HEK293T (cell line): Measurements from ENCODE around the gene CCDC30.

Experiments
- ELF4 ChIP-seq: fragments of 450-650 bp; IDR thresholded peaks from 2 replicates; pipeline ENCODE4 v1.6.1; 2017; ENCODE audit warnings: antibody characterized with exemption
- FOXA1 ChIP-seq: fragments of 450-650 bp; IDR thresholded peaks from 2 replicates; pipeline ENCODE4 v1.6.1; 2016; ENCODE audit warnings: mild to moderate bottlenecking
- FOXK2 ChIP-seq: fragments of 450-650 bp; IDR thresholded peaks from 2 replicates; pipeline ENCODE4 v1.6.1; 2016; ENCODE audit warnings: mild to moderate bottlenecking
- FOXM1 ChIP-seq: fragments of 450-650 bp; IDR thresholded peaks from 2 replicates; pipeline ENCODE4 v1.6.1; 2017; ENCODE audit warnings: mild to moderate bottlenecking, borderline replicate concordance
- L3MBTL2 ChIP-seq: fragments of 450-650 bp; conservative IDR thresholded peaks from 2 replicates; pipeline ENCODE4 v1.6.1; 2016; ENCODE audit warnings: mild to moderate bottlenecking
- LEF1 ChIP-seq: fragments of 450-650 bp; IDR thresholded peaks from 2 replicates; pipeline ENCODE4 v1.6.1; 2017; ENCODE audit warnings: mild to moderate bottlenecking, borderline replicate concordance
- NFRKB ChIP-seq: fragments of 450-650 bp; IDR thresholded peaks from 2 replicates; pipeline ENCODE4 v1.6.1; 2016; ENCODE audit warnings: mild to moderate bottlenecking, moderate library complexity
- SP1 ChIP-seq: fragments of 450-650 bp; IDR thresholded peaks from 2 replicates; pipeline ENCODE4 v1.6.1; 2017
- TARDBP ChIP-seq: fragments of 450-650 bp; IDR thresholded peaks from 2 replicates; pipeline ENCODE4 v1.6.1; 2016
- ZNF384 ChIP-seq: fragments of 450-650 bp; IDR thresholded peaks from 2 replicates; pipeline ENCODE4 v1.6.1; 2016

DNA sequence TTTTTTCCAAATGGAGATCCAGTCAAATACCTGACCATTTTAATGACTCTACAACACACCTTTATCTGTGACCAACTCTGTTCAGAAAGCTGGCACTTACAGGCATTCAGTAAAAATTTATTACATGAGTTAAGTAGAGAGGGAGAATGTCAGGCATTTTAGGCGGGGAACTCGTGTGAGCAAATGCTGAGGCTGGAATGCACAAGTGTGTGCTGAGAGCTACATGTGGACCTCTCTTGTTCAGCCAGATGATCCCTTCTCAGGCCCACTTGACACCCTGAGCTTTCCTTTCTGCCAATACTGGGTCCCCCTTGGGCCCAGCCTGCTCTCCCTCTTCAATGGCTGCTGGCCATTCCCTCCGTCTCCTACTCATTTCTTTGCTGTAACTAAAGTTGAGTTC lies 206.8 kb downstream of the CCDC30 start:
- no peak for TF ChIP-seq NFRKB
- no peak for TF ChIP-seq LEF1
- TF ChIP-seq FOXM1: no peak
- TF ChIP-seq SP1: no peak
- no peak for TF ChIP-seq TARDBP
- TF ChIP-seq ZNF384: no peak
- TF ChIP-seq L3MBTL2: no peak
- TF ChIP-seq FOXK2: no peak
- no peak for TF ChIP-seq ELF4
- no peak for TF ChIP-seq FOXA1
